ENCODE data around the gene CNNM1. TPM values are rescaled to one million over a fixed set of nuclear protein-coding genes. Genes with fewer than 3 reads are reported as not detected.

CNNM1 gene
- total RNA-seq, 4 donors from 2014 or later = 2.3 to 4.4 (median 4.2) TPM

- 100% methylated on average over 1 of the region's 1 CpG for WGBS
- Histone ChIP-seq H3K4me1 (peaks cover 5% of the 10 kb centered on the region), H3K27me3 (no peaks in the 10 kb centered on the region), H3K27ac (no peak overlapping the region), H3K9me3 (no peaks in the 10 kb centered on the region), H3K4me3 (no peak overlapping the region), H3K36me3 (peaks cover 30% of the 10 kb centered on the region)
- no peak for TF ChIP-seq POLR2A (IDR thresholded peaks at IDR 0.05)
- TF ChIP-seq EP300 (IDR thresholded peaks at IDR 0.05) = no peak
- TF ChIP-seq POLR2AphosphoS5 (IDR thresholded peaks at IDR 0.05) = no peak
- TF ChIP-seq, protein P1, sequence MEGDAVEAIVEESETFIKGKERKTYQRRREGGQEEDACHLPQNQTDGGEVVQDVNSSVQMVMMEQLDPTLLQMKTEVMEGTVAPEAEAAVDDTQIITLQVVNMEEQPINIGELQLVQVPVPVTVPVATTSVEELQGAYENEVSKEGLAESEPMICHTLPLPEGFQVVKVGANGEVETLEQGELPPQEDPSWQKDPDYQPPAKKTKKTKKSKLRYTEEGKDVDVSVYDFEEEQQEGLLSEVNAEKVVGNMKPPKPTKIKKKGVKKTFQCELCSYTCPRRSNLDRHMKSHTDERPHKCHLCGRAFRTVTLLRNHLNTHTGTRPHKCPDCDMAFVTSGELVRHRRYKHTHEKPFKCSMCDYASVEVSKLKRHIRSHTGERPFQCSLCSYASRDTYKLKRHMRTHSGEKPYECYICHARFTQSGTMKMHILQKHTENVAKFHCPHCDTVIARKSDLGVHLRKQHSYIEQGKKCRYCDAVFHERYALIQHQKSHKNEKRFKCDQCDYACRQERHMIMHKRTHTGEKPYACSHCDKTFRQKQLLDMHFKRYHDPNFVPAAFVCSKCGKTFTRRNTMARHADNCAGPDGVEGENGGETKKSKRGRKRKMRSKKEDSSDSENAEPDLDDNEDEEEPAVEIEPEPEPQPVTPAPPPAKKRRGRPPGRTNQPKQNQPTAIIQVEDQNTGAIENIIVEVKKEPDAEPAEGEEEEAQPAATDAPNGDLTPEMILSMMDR (IDR thresholded peaks at IDR 0.05) = no peak
- no peak for DNase-seq (ENCODE audit: low spot score in 2 of 2)
Measured at GRCh38 chr10:99424656-99425055, 95.5 kb downstream of the CNNM1 start.

GRCh38 chr10:99425204-99425603 lies 96.0 kb downstream of the CNNM1 start:
- peaks cover 10% of the 10 kb centered on the region for H3K4me1 ChIP-seq
- DNase-seq (ENCODE audit: low spot score in 2 of 2) = no peak
- TF ChIP-seq EP300 (IDR thresholded peaks at IDR 0.05) = no peak
- TF ChIP-seq, protein P1 (IDR thresholded peaks at IDR 0.05) = no peak
- TF ChIP-seq POLR2AphosphoS5 (IDR thresholded peaks at IDR 0.05) = no peak
- TF ChIP-seq POLR2A (IDR thresholded peaks at IDR 0.05) = no peak
- 100% methylated on average over 1 of the region's 1 CpG for WGBS
- peaks cover 25% of the 10 kb centered on the region for H3K36me3 ChIP-seq
- H3K27ac ChIP-seq = no peak overlapping the region
- no peaks in the 10 kb centered on the region for H3K27me3 ChIP-seq
- no peaks in the 10 kb centered on the region for H3K9me3 ChIP-seq
- no peak overlapping the region for H3K4me3 ChIP-seq

DNA sequence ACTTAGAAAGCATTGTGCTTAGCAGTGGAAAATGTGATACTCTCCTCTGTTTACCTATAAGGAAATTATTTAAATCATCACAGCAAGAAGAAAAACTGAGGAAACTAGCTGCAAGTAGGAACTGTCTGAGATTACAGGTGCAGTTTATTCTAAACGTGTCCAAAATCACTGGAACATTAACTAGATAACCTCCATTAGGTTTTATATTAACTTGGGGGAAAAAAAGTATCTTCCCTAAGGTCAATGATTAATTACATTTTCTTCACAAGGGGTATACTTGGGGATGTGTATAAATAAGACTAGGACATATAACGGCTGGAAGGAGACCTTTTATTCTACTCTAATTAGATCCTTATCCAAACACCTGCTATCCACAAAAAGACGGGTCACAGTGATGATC lies 97.5 kb downstream of the CNNM1 start:
- H3K9me3 ChIP-seq = no peaks in the 10 kb centered on the region
- H3K36me3 ChIP-seq = peaks cover 19% of the 10 kb centered on the region
- no peak for TF ChIP-seq POLR2AphosphoS5 (IDR thresholded peaks at IDR 0.05)
- TF ChIP-seq, protein P1 (IDR thresholded peaks at IDR 0.05) = no peak
- no peak for TF ChIP-seq POLR2A (IDR thresholded peaks at IDR 0.05)
- no peak for TF ChIP-seq EP300 (IDR thresholded peaks at IDR 0.05)
- no peak overlapping the region for H3K4me3 ChIP-seq
- H3K27ac ChIP-seq = no peak overlapping the region
- DNase-seq (ENCODE audit: low spot score in 2 of 2) = no peak
- H3K4me1 ChIP-seq = peaks cover 16% of the 10 kb centered on the region
- whole genome bisulfite sequencing = 74% methylated on average over 3 of the region's 3 CpGs
- H3K27me3 ChIP-seq = no peaks in the 10 kb centered on the region

GRCh38 chr10:99427566-99428190 lies 98.5 kb downstream of the CNNM1 start:
- 90% methylated on average over 4 of the region's 4 CpGs for WGBS
- Histone ChIP-seq H3K36me3 (peaks cover 19% of the 10 kb centered on the region), H3K9me3 (no peaks in the 10 kb centered on the region), H3K4me3 (no peak overlapping the region), H3K27ac (no peak overlapping the region), H3K4me1 (peaks cover 23% of the 10 kb centered on the region), H3K27me3 (no peaks in the 10 kb centered on the region)
- TF ChIP-seq EP300 (IDR thresholded peaks at IDR 0.05) (no peak), POLR2A (IDR thresholded peaks at IDR 0.05) (no peak), POLR2AphosphoS5 (IDR thresholded peaks at IDR 0.05) (no peak)
- TF ChIP-seq, protein P1 (IDR thresholded peaks at IDR 0.05) = no peak
- DNase-seq (ENCODE audit: low spot score in 2 of 2) = no peak

DNA sequence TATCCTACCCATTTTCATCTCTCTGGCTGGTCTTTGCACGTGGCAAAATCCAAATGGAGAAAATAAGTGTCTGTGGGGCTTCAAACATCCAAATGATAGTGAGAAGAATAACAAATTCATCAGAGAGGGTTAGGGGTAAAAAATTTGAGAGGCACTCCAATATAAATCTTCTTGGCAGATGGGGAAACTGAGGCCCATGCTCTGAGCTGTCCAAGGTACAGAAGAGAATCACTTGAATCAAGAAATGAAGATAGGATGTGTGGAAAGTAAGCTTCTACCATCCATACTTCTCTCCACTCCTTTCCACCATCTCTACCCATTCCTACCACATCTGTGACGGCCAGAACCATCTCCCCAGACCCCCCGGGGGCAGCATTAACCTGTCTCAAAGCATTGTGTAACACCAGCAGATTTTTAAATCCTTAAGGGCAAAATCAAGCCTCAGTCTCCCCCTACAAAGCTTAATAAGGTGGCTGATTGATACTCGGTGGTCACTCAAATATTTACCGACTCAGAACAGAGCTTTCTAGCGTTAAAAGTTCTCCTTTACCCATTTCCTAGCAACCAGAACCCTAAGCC lies 100.5 kb downstream of the CNNM1 start:
- peak overlapping the region; percentile 88 for H3K27ac ChIP-seq
- TF ChIP-seq, protein P1 (IDR thresholded peaks at IDR 0.05) = no peak
- TF ChIP-seq POLR2AphosphoS5 (IDR thresholded peaks at IDR 0.05) (no peak), POLR2A (IDR thresholded peaks at IDR 0.05) (no peak), EP300 (IDR thresholded peaks at IDR 0.05) (no peak)
- WGBS = 28% methylated on average over 6 of the region's 6 CpGs
- peak overlapping the region; percentile 64 for H3K4me3 ChIP-seq
- H3K4me1 ChIP-seq = peaks cover 23% of the 10 kb centered on the region
- DNase-seq (ENCODE audit: low spot score in 2 of 2) = no peak
- no peaks in the 10 kb centered on the region for H3K9me3 ChIP-seq
- no peaks in the 10 kb centered on the region for H3K27me3 ChIP-seq
- H3K36me3 ChIP-seq = peaks cover 16% of the 10 kb centered on the region

Measured in suprapubic skin (tissue), 4 donors.